ENCODE results near the gene COL4A6.

Gene COL4A6

DNA sequence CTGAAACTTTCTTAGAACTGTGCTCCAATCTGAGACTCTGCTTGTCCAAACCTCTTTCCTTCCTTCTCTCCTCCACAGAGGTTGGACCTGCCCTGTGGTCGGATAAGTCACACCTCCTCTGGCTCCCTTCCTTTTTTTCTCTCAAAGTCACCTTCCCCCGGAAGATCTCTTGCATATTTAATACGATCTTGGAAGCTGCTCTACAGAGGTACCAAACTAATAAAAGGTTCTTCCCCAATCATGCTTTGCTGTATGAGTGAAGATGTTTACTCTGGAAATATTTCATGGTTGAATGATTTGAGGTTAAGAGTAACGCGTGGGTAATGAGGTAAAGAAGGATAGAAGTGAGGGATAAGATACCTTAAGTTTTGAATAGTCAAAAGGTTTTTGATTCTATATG, 180.7 kb downstream of the COL4A6 start:
- H3K27ac ChIP-seq (ENCODE audit: low read length), result no peak overlapping the region
- H3K4me2 ChIP-seq (ENCODE audit: low read depth, low read length), result no peak overlapping the region
- TF ChIP-seq, protein P1, sequence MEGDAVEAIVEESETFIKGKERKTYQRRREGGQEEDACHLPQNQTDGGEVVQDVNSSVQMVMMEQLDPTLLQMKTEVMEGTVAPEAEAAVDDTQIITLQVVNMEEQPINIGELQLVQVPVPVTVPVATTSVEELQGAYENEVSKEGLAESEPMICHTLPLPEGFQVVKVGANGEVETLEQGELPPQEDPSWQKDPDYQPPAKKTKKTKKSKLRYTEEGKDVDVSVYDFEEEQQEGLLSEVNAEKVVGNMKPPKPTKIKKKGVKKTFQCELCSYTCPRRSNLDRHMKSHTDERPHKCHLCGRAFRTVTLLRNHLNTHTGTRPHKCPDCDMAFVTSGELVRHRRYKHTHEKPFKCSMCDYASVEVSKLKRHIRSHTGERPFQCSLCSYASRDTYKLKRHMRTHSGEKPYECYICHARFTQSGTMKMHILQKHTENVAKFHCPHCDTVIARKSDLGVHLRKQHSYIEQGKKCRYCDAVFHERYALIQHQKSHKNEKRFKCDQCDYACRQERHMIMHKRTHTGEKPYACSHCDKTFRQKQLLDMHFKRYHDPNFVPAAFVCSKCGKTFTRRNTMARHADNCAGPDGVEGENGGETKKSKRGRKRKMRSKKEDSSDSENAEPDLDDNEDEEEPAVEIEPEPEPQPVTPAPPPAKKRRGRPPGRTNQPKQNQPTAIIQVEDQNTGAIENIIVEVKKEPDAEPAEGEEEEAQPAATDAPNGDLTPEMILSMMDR (IDR thresholded peaks at IDR 0.05; ENCODE audit: low read length), result no peak
- TF ChIP-seq EZH2phosphoT487 (IDR thresholded peaks at IDR 0.05; ENCODE audit: low read length), result no peak
- no peak for TF ChIP-seq EZH2 (optimal IDR thresholded peaks at IDR 0.05; ENCODE audit: low read depth, low read length)
- H4K20me1 ChIP-seq (ENCODE audit: insufficient read depth, low read length), result no peaks in the 10 kb centered on the region
- no peak overlapping the region for H3K4me3 ChIP-seq (ENCODE audit: low read length)
- no peaks in the 10 kb centered on the region for H3K9me3 ChIP-seq (replicated peaks; ENCODE audit: insufficient read depth, low read length)
- no peaks in the 10 kb centered on the region for H3K9me2 ChIP-seq (replicated peaks; ENCODE audit: insufficient read depth, low read length)
- H3K9ac ChIP-seq (ENCODE audit: low read length), result no peak overlapping the region
- H3K36me3 ChIP-seq (replicated peaks; ENCODE audit: insufficient read depth, low read length), result no peaks in the 10 kb centered on the region
- H3K4me1 ChIP-seq (ENCODE audit: low read length), result no peaks in the 10 kb centered on the region
- H2AFZ ChIP-seq (ENCODE audit: low read length), result no peak overlapping the region
- no peaks in the 10 kb centered on the region for H3K27me3 ChIP-seq (replicated peaks; ENCODE audit: insufficient read depth, low read length)
- H3K79me2 ChIP-seq (ENCODE audit: low read length), result no peaks in the 10 kb centered on the region
- no peaks in the 10 kb centered on the region for H3F3A ChIP-seq (ENCODE audit: insufficient read depth, low read length)
- no peak for DNase-seq

DNA sequence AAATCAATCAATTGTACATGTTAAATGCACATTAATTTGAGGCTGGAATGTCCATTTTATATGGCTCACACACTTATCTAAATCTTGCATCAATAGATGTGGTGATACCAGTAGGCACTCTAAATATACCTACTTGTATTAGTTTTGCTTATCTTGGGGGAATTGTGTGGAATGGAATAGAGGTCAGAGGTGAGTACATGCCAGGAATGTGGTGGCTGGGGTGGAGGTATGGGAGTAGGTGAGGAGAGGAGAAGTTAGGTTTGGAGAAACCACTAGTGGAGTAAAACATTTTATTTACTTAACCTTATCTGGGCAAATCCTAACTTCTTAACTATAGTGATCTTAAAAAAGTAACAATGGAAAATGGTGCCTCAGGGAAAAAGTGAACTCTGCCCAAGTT, 183.6 kb downstream of the COL4A6 start:
- H4K20me1 ChIP-seq (ENCODE audit: insufficient read depth, low read length), result no peaks in the 10 kb centered on the region
- TF ChIP-seq, protein P1 (IDR thresholded peaks at IDR 0.05; ENCODE audit: low read length), result no peak
- TF ChIP-seq EZH2 (optimal IDR thresholded peaks at IDR 0.05; ENCODE audit: low read depth, low read length) (no peak), EZH2phosphoT487 (IDR thresholded peaks at IDR 0.05; ENCODE audit: low read length) (no peak)

DNA sequence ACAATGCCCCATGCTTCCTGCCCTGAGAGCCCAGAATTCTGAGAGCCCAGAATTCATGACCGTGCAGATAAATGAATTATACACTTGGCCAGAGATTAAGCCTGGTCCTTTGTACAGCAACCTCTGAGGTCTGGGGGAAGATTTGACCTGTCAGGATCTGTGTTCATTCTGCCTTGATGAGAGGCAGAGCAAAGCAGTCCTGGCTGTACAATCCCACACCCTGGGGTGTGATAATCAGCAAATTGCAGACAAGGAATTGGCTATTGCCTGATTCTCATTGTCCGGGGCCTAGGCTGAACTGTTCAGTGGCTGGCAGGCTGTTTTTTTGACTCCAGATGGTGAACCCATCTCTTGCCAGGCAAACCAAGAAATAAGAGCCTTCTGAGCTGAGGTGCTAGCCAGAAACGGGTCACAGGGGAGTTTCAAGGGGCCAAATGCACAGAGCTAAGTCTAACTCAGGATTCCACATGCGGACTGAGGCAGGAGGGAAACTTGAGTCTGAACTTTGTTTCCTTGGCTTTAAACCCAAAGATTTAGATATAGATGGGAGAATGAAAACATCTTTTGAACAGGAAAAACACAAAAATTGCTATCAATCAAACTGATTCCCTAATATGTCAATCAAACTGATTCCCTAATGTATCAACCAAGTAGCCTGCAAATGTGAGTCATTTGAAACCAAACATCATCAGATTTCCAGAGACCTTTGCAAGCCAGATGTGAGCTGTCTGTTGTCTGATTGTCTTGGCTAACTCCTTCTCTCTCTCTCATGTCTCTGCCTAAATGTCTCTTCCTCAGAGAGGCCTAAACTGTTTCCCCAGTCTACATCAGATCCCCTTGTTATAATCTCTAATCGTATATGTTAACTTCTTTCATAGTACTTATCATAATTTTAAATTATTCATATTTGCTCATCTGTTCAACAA, 187.3 kb downstream of the COL4A6 start:
- H3K9ac ChIP-seq (ENCODE audit: low read length), result no peak overlapping the region
- no peak overlapping the region for H3K4me2 ChIP-seq (ENCODE audit: low read depth, low read length)
- H3K4me1 ChIP-seq (ENCODE audit: low read length), result no peaks in the 10 kb centered on the region
- no peaks in the 10 kb centered on the region for H3F3A ChIP-seq (ENCODE audit: insufficient read depth, low read length)
- no peaks in the 10 kb centered on the region for H3K36me3 ChIP-seq (replicated peaks; ENCODE audit: insufficient read depth, low read length)
- no peak for TF ChIP-seq EZH2phosphoT487 (IDR thresholded peaks at IDR 0.05; ENCODE audit: low read length)
- TF ChIP-seq EZH2 (optimal IDR thresholded peaks at IDR 0.05; ENCODE audit: low read depth, low read length), result no peak
- TF ChIP-seq, protein P1 (IDR thresholded peaks at IDR 0.05; ENCODE audit: low read length), result no peak
- DNase-seq, result no peak
- no peaks in the 10 kb centered on the region for H4K20me1 ChIP-seq (ENCODE audit: insufficient read depth, low read length)
- no peaks in the 10 kb centered on the region for H3K9me2 ChIP-seq (replicated peaks; ENCODE audit: insufficient read depth, low read length)
- H3K79me2 ChIP-seq (ENCODE audit: low read length), result no peaks in the 10 kb centered on the region
- H3K4me3 ChIP-seq (ENCODE audit: low read length), result no peak overlapping the region
- H3K27ac ChIP-seq (ENCODE audit: low read length), result no peak overlapping the region
- no peaks in the 10 kb centered on the region for H3K27me3 ChIP-seq (replicated peaks; ENCODE audit: insufficient read depth, low read length)
- H3K9me3 ChIP-seq (replicated peaks; ENCODE audit: insufficient read depth, low read length), result no peaks in the 10 kb centered on the region
- no peak overlapping the region for H2AFZ ChIP-seq (ENCODE audit: low read length)

More for the DNA sequence above, 183.6 kb downstream of the COL4A6 start:
- Histone ChIP-seq H3K9me2 (replicated peaks; ENCODE audit: insufficient read depth, low read length) (no peaks in the 10 kb centered on the region), H3K27ac (ENCODE audit: low read length) (no peak overlapping the region), H2AFZ (ENCODE audit: low read length) (no peak overlapping the region), H3K27me3 (replicated peaks; ENCODE audit: insufficient read depth, low read length) (no peaks in the 10 kb centered on the region), H3K9ac (ENCODE audit: low read length) (no peak overlapping the region), H3K4me3 (ENCODE audit: low read length) (no peak overlapping the region), H3K4me2 (ENCODE audit: low read depth, low read length) (no peak overlapping the region), H3K4me1 (ENCODE audit: low read length) (no peaks in the 10 kb centered on the region), H3F3A (ENCODE audit: insufficient read depth, low read length) (no peaks in the 10 kb centered on the region), H3K36me3 (replicated peaks; ENCODE audit: insufficient read depth, low read length) (no peaks in the 10 kb centered on the region), H3K9me3 (replicated peaks; ENCODE audit: insufficient read depth, low read length) (no peaks in the 10 kb centered on the region), H3K79me2 (ENCODE audit: low read length) (no peaks in the 10 kb centered on the region)
- no peak for DNase-seq
